Panc1 (cell line): Measurements from ENCODE around the gene CDH13.

ENCODE experiments used
- CTCF ChIP-seq: fragments of 450-650 bp; IDR thresholded peaks from 2 replicates; pipeline ENCODE4 v1.5.1; 2017; ENCODE audit warnings: mild to moderate bottlenecking
- POLR2AphosphoS5 ChIP-seq: IDR thresholded peaks from 2 replicates; pipeline ENCODE4 v1.6.1; 2012; ENCODE audit warnings: mild to moderate bottlenecking, low read depth, low read length, moderate library complexity

- no peak for TF ChIP-seq CTCF
- no peak for TF ChIP-seq POLR2AphosphoS5
Observed at GRCh38 chr16:82758904-82759303, 132.1 kb downstream of the CDH13 start.
